Kidney epithelial cell (primary cell): ENCODE results near the gene PTEN. TPM values are rescaled to one million over a fixed set of nuclear protein-coding genes. Genes with fewer than 3 reads are reported as not detected.
"Not testable (repeated sequence)": the region's sequence is repeated elsewhere in the genome, so short reads cannot be mapped to it uniquely, and the experiment has no call there.

Experiments used
- DNase-seq: peaks from one replicate; pipeline ENCODE4 v3.0.0-alpha.2; 2010; ENCODE audit warnings: low read depth
- H3K27me3 ChIP-seq: 2 replicates; pipeline ENCODE4 v1.6.0; 2011; ENCODE audit warnings: low read length; ENCODE audit not compliant: control insufficient read depth, insufficient read depth
- H3K36me3 ChIP-seq: 2 replicates; pipeline ENCODE4 v1.5.1; 2011; ENCODE audit warnings: low read length; ENCODE audit not compliant: control insufficient read depth, insufficient read depth
- H3K4me3 ChIP-seq: 2 replicates; pipeline ENCODE4 v1.5.1; 2011; ENCODE audit warnings: low read depth, mild to moderate bottlenecking, control low read depth, low read length
- CTCF ChIP-seq: IDR thresholded peaks from 2 replicates; pipeline ENCODE4 v1.5.1; 2011; ENCODE audit warnings: mild to moderate bottlenecking, moderate library complexity, low read length, control low read depth, inconsistent platforms; ENCODE audit not compliant: insufficient read depth, poor library complexity, severe bottlenecking
- total RNA-seq: library from RNA; depleted of rRNA; stranded (reverse); fragments of >200 nt; gene quantifications from 2 replicates; pipeline ENCODE4 v1.2.3, GENCODE V29; 2015

Gene PTEN
- total RNA-seq, 1 donor from 2014 or later: 39.3 TPM

GRCh38 chr10:87849001-87849400 lies 14.4 kb upstream of the PTEN start:
- Histone ChIP-seq H3K4me3 (no peak overlapping the region), H3K27me3 (no peaks in the 10 kb centered on the region), H3K36me3 (no peaks in the 10 kb centered on the region)
- no peak for TF ChIP-seq CTCF
- DNase-seq: no peak

GRCh38 chr10:87850742-87851205 lies 12.7 kb upstream of the PTEN start:
- Histone ChIP-seq H3K36me3 (no peaks in the 10 kb centered on the region), H3K27me3 (no peaks in the 10 kb centered on the region), H3K4me3 (no peak overlapping the region)
- peak; percentile 60 for TF ChIP-seq CTCF
- DNase-seq: no peak

- DNase-seq: no peak
- H3K27me3 ChIP-seq: no peaks in the 10 kb centered on the region
- no peak overlapping the region for H3K4me3 ChIP-seq
- no peak for TF ChIP-seq CTCF
- H3K36me3 ChIP-seq: no peaks in the 10 kb centered on the region
Observed at GRCh38 chr10:87852089-87852488, 11.3 kb upstream of the PTEN start.

GRCh38 chr10:87855247-87855646 lies 8.2 kb upstream of the PTEN start:
- DNase-seq, H3K36me3 ChIP-seq, H3K27me3 ChIP-seq, H3K4me3 ChIP-seq: not testable (repeated sequence)

- not testable (repeated sequence) for DNase-seq, H3K27me3 ChIP-seq, H3K36me3 ChIP-seq, H3K4me3 ChIP-seq
Observed at GRCh38 chr10:87855665-87856064, 7.8 kb upstream of the PTEN start.

GRCh38 chr10:87860156-87860795 lies 3.1 kb upstream of the PTEN start:
- no peak for DNase-seq

More at GRCh38 chr10:87860156-87860795, 3.1 kb upstream of the PTEN start:
- Histone ChIP-seq H3K36me3 (no peaks in the 10 kb centered on the region), H3K27me3 (no peaks in the 10 kb centered on the region), H3K4me3 (no peak overlapping the region)
- peak; percentile 71 for TF ChIP-seq CTCF
